SU-DHL-6 (cell line): ENCODE measurements around the gene CLC.

Experiments used
- EZH2phosphoT487 ChIP-seq: fragments of 200-600 bp; sonication (generic), shearing (Covaris generic); conservative IDR thresholded peaks from 2 replicates; pipeline ENCODE4 v1.6.1; 2018; ENCODE audit warnings: mild to moderate bottlenecking, antibody characterized with exemption, low read length, moderate library complexity, mixed read lengths
- TF ChIP-seq, protein P1 (sequence below): fragments of 200-600 bp; sonication (generic); IDR thresholded peaks from one replicate; pipeline ENCODE4 v1.5.1; 2017; ENCODE audit warnings: antibody characterized with exemption, mild to moderate bottlenecking, low read length, moderate library complexity; ENCODE audit not compliant: insufficient read depth, poor library complexity, severe bottlenecking

DNA sequence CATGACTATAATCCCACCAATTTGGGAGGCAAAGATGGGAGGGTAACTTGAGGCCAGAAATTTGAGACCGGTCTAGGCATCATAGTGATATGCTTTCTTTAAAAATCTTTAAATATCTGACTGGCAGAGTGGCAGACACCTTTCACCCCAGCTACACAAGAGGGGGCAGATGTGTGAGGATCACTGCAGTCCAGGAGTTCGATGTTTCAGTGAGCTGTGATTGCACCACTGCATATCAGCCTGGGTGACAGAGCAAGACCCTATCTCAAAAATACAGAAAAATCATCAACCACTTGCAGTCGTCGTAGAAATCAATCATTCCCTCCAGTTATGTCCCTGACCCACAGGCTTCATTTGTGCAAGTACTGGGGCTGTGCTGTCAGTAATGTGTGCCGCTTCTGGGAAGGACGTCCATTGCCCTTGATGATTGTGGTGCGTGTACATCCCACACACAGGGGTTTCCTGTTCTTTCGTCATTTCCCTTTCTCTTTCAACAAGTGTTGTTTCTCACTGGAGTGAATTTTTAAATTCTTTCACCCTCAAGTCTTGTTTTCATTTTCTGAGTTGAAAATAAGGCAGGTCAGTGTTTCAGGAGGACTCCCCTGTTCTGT, 32.1 kb downstream of the CLC start:
- TF ChIP-seq, protein P1, sequence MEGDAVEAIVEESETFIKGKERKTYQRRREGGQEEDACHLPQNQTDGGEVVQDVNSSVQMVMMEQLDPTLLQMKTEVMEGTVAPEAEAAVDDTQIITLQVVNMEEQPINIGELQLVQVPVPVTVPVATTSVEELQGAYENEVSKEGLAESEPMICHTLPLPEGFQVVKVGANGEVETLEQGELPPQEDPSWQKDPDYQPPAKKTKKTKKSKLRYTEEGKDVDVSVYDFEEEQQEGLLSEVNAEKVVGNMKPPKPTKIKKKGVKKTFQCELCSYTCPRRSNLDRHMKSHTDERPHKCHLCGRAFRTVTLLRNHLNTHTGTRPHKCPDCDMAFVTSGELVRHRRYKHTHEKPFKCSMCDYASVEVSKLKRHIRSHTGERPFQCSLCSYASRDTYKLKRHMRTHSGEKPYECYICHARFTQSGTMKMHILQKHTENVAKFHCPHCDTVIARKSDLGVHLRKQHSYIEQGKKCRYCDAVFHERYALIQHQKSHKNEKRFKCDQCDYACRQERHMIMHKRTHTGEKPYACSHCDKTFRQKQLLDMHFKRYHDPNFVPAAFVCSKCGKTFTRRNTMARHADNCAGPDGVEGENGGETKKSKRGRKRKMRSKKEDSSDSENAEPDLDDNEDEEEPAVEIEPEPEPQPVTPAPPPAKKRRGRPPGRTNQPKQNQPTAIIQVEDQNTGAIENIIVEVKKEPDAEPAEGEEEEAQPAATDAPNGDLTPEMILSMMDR = no peak
- TF ChIP-seq EZH2phosphoT487 = no peak
